ENCODE measurements around the gene CTNNA2. TPM values are rescaled to one million over a fixed set of nuclear protein-coding genes. Genes with fewer than 3 reads are reported as not detected.

CTNNA2 gene
- total RNA-seq, 4 donors from 2014 or later: 0.88 to 14.9 (median 2.3) TPM; not detected in 1

DNA sequence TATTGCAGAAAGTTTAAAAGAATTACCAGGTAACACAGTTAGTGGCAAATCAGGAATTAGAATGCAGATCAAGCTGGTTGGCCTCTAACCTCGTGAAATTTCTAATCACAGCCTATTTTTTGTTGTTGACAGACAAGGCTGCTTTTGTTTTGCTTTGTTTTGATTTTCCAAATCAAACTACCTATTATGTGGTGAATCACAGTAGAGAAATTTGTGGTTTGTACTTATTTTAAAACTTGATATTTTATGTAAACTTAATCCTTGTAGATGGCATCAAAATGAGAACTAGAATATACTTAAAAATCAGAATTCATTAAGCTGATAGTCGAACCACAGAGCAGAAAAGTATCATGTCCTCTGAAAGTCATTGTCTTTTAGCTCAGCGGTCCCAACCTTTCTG, 258.1 kb downstream of the CTNNA2 start:
- DNase-seq: no peak
- Histone ChIP-seq H3K4me3 (no peak overlapping the region), H3K27me3 (no peaks in the 10 kb centered on the region), H3K36me3 (no peaks in the 10 kb centered on the region), H3K4me1 (no peaks in the 10 kb centered on the region), H3K9me3 (no peaks in the 10 kb centered on the region), H3K27ac (no peak overlapping the region)
- intact Hi-C loops (cut with DNase I; ENCODE audit: low total_unique reads): no loop called here
- TF ChIP-seq POLR2A (IDR thresholded peaks at IDR 0.05): no peak
- TF ChIP-seq, protein P1, sequence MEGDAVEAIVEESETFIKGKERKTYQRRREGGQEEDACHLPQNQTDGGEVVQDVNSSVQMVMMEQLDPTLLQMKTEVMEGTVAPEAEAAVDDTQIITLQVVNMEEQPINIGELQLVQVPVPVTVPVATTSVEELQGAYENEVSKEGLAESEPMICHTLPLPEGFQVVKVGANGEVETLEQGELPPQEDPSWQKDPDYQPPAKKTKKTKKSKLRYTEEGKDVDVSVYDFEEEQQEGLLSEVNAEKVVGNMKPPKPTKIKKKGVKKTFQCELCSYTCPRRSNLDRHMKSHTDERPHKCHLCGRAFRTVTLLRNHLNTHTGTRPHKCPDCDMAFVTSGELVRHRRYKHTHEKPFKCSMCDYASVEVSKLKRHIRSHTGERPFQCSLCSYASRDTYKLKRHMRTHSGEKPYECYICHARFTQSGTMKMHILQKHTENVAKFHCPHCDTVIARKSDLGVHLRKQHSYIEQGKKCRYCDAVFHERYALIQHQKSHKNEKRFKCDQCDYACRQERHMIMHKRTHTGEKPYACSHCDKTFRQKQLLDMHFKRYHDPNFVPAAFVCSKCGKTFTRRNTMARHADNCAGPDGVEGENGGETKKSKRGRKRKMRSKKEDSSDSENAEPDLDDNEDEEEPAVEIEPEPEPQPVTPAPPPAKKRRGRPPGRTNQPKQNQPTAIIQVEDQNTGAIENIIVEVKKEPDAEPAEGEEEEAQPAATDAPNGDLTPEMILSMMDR (IDR thresholded peaks at IDR 0.05): no peak

DNA sequence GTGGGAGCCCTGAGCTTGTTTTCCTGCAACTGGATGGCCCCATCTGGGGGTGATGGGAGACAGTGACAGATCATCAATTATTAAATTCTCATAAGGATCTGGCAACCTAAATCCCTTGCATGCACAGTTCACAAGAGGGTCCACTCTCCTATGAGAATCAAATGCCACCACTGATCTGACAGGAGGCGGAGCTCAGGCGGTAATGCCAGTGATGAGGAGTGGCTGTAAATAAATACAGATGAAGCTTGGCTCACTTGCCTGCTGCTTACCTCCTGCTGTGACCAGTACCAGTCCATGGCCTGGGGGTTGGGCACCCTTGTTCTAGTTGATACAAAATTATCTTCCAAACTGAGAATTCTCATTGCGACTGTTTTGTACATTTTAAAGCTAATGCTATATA, 258.6 kb downstream of the CTNNA2 start:
- Histone ChIP-seq H3K27ac (no peak overlapping the region), H3K4me1 (no peaks in the 10 kb centered on the region), H3K27me3 (no peaks in the 10 kb centered on the region), H3K4me3 (no peak overlapping the region), H3K9me3 (no peaks in the 10 kb centered on the region), H3K36me3 (no peaks in the 10 kb centered on the region)
- TF ChIP-seq, protein P1 (IDR thresholded peaks at IDR 0.05): no peak
- TF ChIP-seq POLR2A (IDR thresholded peaks at IDR 0.05): no peak
- DNase-seq: no peak
- intact Hi-C loops (cut with DNase I; ENCODE audit: low total_unique reads): no loop called here

DNA sequence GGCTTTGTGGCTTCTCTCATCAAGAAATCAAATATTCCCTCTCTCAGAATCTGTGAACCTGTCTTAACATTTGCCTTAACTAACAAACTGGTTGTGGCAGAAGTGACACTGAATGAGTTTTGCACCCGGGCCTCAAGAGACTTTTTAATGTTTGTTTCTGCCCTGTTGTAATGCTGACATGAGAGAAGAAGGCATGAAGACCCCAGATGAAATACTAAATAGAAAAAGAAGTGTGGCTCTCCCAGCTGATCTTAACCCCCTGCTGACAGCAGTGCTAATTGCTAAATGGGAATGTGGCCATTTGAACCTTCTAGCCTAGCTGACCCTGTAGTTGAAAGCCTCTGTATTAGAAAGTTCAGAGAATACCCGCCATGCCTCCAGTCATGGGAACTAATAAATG, 261.2 kb downstream of the CTNNA2 start:
- no peaks in the 10 kb centered on the region for H3K4me1 ChIP-seq
- no peak for DNase-seq
- no peak overlapping the region for H3K4me3 ChIP-seq
- no peak overlapping the region for H3K27ac ChIP-seq
- H3K9me3 ChIP-seq: no peaks in the 10 kb centered on the region
- TF ChIP-seq POLR2A (IDR thresholded peaks at IDR 0.05): no peak
- TF ChIP-seq, protein P1 (IDR thresholded peaks at IDR 0.05): no peak
- H3K27me3 ChIP-seq: no peaks in the 10 kb centered on the region
- no peaks in the 10 kb centered on the region for H3K36me3 ChIP-seq
- intact Hi-C loops (cut with DNase I; ENCODE audit: low total_unique reads): no loop called here

DNA sequence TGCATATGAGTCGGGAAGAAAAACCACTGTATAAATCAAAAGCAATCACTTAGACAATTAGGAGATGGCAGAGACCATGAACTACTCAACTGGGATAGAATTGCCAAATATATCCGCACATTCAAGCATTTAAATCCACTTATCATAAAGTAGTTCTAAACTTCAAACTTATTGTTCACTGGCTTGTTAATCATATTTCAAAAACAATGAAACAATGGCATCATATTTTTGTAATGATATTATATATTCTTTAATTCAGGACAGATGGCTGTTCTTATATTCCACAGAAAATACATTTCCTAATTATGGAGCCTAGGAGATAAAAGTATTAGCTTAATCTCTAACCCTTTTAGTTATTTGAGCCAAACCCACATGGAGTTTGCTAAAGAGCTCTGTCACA, 263.6 kb downstream of the CTNNA2 start:
- Histone ChIP-seq H3K27ac (no peak overlapping the region), H3K4me1 (no peaks in the 10 kb centered on the region), H3K4me3 (no peak overlapping the region), H3K36me3 (no peaks in the 10 kb centered on the region), H3K9me3 (no peaks in the 10 kb centered on the region), H3K27me3 (no peaks in the 10 kb centered on the region)
- TF ChIP-seq, protein P1 (IDR thresholded peaks at IDR 0.05): no peak
- TF ChIP-seq POLR2A (IDR thresholded peaks at IDR 0.05): no peak
- DNase-seq: no peak
- intact Hi-C loops (cut with DNase I; ENCODE audit: low total_unique reads): no loop called here

DNA sequence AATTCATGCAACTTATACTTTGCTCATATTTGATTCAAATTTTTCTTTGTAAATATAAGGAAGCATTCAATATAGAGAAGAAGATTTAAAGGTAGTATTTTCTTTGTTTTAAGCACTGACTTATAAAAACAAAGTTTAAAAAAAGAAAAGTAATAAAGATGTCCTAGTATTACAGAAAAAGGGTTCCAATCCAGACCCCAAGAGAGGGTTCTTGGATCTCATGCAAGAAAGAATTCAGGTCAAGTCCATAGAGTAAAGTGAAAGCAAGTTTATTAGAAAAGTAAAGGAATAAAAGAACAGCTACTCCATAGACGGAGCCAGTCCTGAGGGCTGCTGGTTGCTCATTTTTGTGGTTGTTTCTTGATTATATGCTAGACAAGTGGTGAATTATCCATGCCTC, 267.9 kb downstream of the CTNNA2 start:
- no peaks in the 10 kb centered on the region for H3K4me1 ChIP-seq
- DNase-seq: no peak
- no peak overlapping the region for H3K4me3 ChIP-seq
- no peaks in the 10 kb centered on the region for H3K9me3 ChIP-seq
- TF ChIP-seq, protein P1 (IDR thresholded peaks at IDR 0.05): no peak
- TF ChIP-seq POLR2A (IDR thresholded peaks at IDR 0.05): no peak
- H3K27me3 ChIP-seq: no peaks in the 10 kb centered on the region
- intact Hi-C loops (cut with DNase I; ENCODE audit: low total_unique reads): no loop called here
- no peak overlapping the region for H3K27ac ChIP-seq
- H3K36me3 ChIP-seq: no peaks in the 10 kb centered on the region

All from uterus (tissue), 4 donors.